HG03280 (cell line): Measurements from ENCODE around the gene SEC11A.
"Not testable (repeated sequence)": the region's sequence is repeated elsewhere in the genome, so short reads cannot be mapped to it uniquely, and the experiment has no call there.

Source experiments
- ATAC-seq: cut with Tn5 transposase; IDR thresholded peaks from one replicate; pipeline ENCODE4 v1.9.1; 2021; ENCODE audit warnings: mild to moderate bottlenecking, moderate library complexity; ENCODE audit not compliant: unreplicated experiment

Gene SEC11A

GRCh38 chr15:84740691-84741090 is 24.8 kb upstream of the SEC11A start:
- ATAC-seq, result no peak

GRCh38 chr15:84737005-84737404 is 21.1 kb upstream of the SEC11A start:
- ATAC-seq, result no peak

GRCh38 chr15:84736375-84736774 is 20.4 kb upstream of the SEC11A start:
- peak; percentile 65 for ATAC-seq

- ATAC-seq, result peak; percentile 28
Measured at GRCh38 chr15:84735480-84736061, 19.6 kb upstream of the SEC11A start.

- peak; percentile 58 for ATAC-seq
Measured at GRCh38 chr15:84734794-84735479, 19.0 kb upstream of the SEC11A start.

GRCh38 chr15:84731774-84732173 is 15.8 kb upstream of the SEC11A start:
- no peak for ATAC-seq

- no peak for ATAC-seq
Measured at GRCh38 chr15:84727429-84727828, 11.5 kb upstream of the SEC11A start.

- ATAC-seq, result no peak
Measured at GRCh38 chr15:84725001-84725491, 9.1 kb upstream of the SEC11A start.

- ATAC-seq, result no peak
Measured at GRCh38 chr15:84722628-84723027, 6.7 kb upstream of the SEC11A start.

GRCh38 chr15:84721371-84721770 is 5.4 kb upstream of the SEC11A start:
- ATAC-seq, result no peak

GRCh38 chr15:84715441-84716035 is 401 bp downstream of the SEC11A start:
- ATAC-seq, result no peak

- ATAC-seq, result no peak
Measured at GRCh38 chr15:84714821-84715220, 1.1 kb downstream of the SEC11A start.

- no peak for ATAC-seq
Measured at GRCh38 chr15:84714372-84714771, 1.6 kb downstream of the SEC11A start.

- no peak for ATAC-seq
Measured at GRCh38 chr15:84703808-84704207, 12.1 kb downstream of the SEC11A start.

- ATAC-seq, result no peak
Measured at GRCh38 chr15:84702961-84703482, 12.9 kb downstream of the SEC11A start.

GRCh38 chr15:84699538-84700191 is 16.3 kb downstream of the SEC11A start:
- no peak for ATAC-seq

- ATAC-seq, result no peak
Measured at GRCh38 chr15:84697236-84697990, 18.5 kb downstream of the SEC11A start.

GRCh38 chr15:84696757-84697156 is 19.2 kb downstream of the SEC11A start:
- no peak for ATAC-seq

GRCh38 chr15:84690342-84690741 is 25.6 kb downstream of the SEC11A start:
- ATAC-seq, result no peak

GRCh38 chr15:84689858-84690257 is 26.1 kb downstream of the SEC11A start:
- no peak for ATAC-seq

GRCh38 chr15:84686446-84686845 is 29.5 kb downstream of the SEC11A start:
- not testable (repeated sequence) for ATAC-seq
